ENCODE measurements around the gene SLC16A9.

The SLC16A9 gene

GRCh38 chr10:59718257-59718656 is 8.6 kb upstream of the SLC16A9 start:
- no peak for DNase-seq

- no peak for DNase-seq
These were observed 3.7 kb upstream of the SLC16A9 start for GRCh38 chr10:59713196-59713821.

GRCh38 chr10:59711871-59712494 is 2.3 kb upstream of the SLC16A9 start:
- DNase-seq = no peak

- DNase-seq = no peak
These were observed 745 bp downstream of the SLC16A9 start for GRCh38 chr10:59708816-59709394.

- no peak for DNase-seq
These were observed 2.5 kb downstream of the SLC16A9 start for GRCh38 chr10:59706851-59707797.

- DNase-seq = no peak
These were observed 3.7 kb downstream of the SLC16A9 start for GRCh38 chr10:59705931-59706330.

GRCh38 chr10:59704630-59705029 is 5.0 kb downstream of the SLC16A9 start:
- no peak for DNase-seq

- no peak for DNase-seq
These were observed 7.3 kb downstream of the SLC16A9 start for GRCh38 chr10:59702347-59702746.

- no peak for DNase-seq
These were observed 8.9 kb downstream of the SLC16A9 start for GRCh38 chr10:59700709-59701108.

- DNase-seq = no peak
These were observed 11.3 kb downstream of the SLC16A9 start for GRCh38 chr10:59698326-59698725.

GRCh38 chr10:59695637-59696036 is 14.0 kb downstream of the SLC16A9 start:
- DNase-seq = no peak

GRCh38 chr10:59694936-59695335 is 14.7 kb downstream of the SLC16A9 start:
- DNase-seq = no peak

- no peak for DNase-seq
These were observed 17.5 kb downstream of the SLC16A9 start for GRCh38 chr10:59692113-59692512.

GRCh38 chr10:59688921-59689351 is 20.7 kb downstream of the SLC16A9 start:
- no peak for DNase-seq

GRCh38 chr10:59687657-59688056 is 22.0 kb downstream of the SLC16A9 start:
- no peak for DNase-seq

GRCh38 chr10:59684006-59684405 is 25.6 kb downstream of the SLC16A9 start:
- DNase-seq = no peak

- DNase-seq = no peak
These were observed 26.4 kb downstream of the SLC16A9 start for GRCh38 chr10:59682986-59683937.

- no peak for DNase-seq
These were observed 29.5 kb downstream of the SLC16A9 start for GRCh38 chr10:59680199-59680598.

GRCh38 chr10:59678884-59679301 is 30.8 kb downstream of the SLC16A9 start:
- no peak for DNase-seq

GRCh38 chr10:59677253-59677831 is 32.3 kb downstream of the SLC16A9 start:
- no peak for DNase-seq

GRCh38 chr10:59675812-59676211 is 33.8 kb downstream of the SLC16A9 start:
- no peak for DNase-seq
